ENCODE results near the gene C17orf50. TPM values are rescaled to one million over a fixed set of nuclear protein-coding genes. Genes with fewer than 3 reads are reported as not detected.

C17orf50 gene
- total RNA-seq, 1 experiment from 2014 or later: not detected

GRCh38 chr17:35730400-35731005 lies 30.2 kb upstream of the C17orf50 start (continued):
- no peak for TF ChIP-seq ZNF274 (IDR thresholded peaks at IDR 0.05; ENCODE audit: low read depth, low read length)

GRCh38 chr17:35731239-35731916 lies 29.3 kb upstream of the C17orf50 start, which contains the start of gene RASL10B:
RASL10B (plus strand) TSS chr17:35731639; CDS start chr17:35735185, 3,546 bp downstream.
- ChIA-PET RAD21 (ENCODE audit: low non-redundant PET in 1 of 2, low total read pairs in 2 of 2, uncharacterized antibody in 2 of 2, unreplicated experiment in 2 of 2) (no interaction called here), CTCF (no interaction called here), POLR2A (no interaction called here)
- DNase-seq (ENCODE audit: low read depth, low spot score): no peak
- Histone ChIP-seq H3K4me2 (ENCODE audit: low read length) (no peak within 1 kb of the TSS), H3K27me3 (ENCODE audit: insufficient read depth, low read length) (no peaks in the 10 kb centered on the region), H4K20me1 (ENCODE audit: insufficient read depth) (no peaks in the 10 kb centered on the region), H3K9me2 (ENCODE audit: insufficient read depth) (no peaks in the 10 kb centered on the region), H2AFZ (ENCODE audit: low read depth, low read length, poor library complexity, severe bottlenecking) (no peak within 1 kb of the TSS), H3K4me3 (replicated peaks in 1 of 2; ENCODE audit: low read depth in 1 of 2, low read length in 2 of 2) (no peak within 1 kb of the TSS), H3K79me2 (ENCODE audit: insufficient read depth, low read length) (no peaks in the 10 kb centered on the region), H3K4me1 (ENCODE audit: control insufficient read depth in 1 of 2, insufficient read depth in 2 of 2, low read length in 2 of 2) (peaks cover 0 to 2% of the 10 kb centered on the region in 2 experiments; a peak in 1 of 4 replicates), H3K27ac (ENCODE audit: low read depth, low read length) (no peak within 1 kb of the TSS), H3K9ac (ENCODE audit: low read length) (no peak within 1 kb of the TSS), H3K36me3 (ENCODE audit: control insufficient read depth in 1 of 2, insufficient read depth in 2 of 2, low read length in 2 of 2) (peaks cover 0 to 2% of the 10 kb centered on the region in 2 experiments; a peak in 1 of 4 replicates), H3K9me3 (ENCODE audit: control insufficient read depth in 1 of 2, insufficient read depth in 1 of 2, low read depth in 1 of 2, low read length in 2 of 2) (no peaks in the 10 kb centered on the region)
- no TSS peak for BruUV-seq (replicated peaks)
- no peak for TF ChIP-seq ZFX (IDR thresholded peaks at IDR 0.05)
- TF ChIP-seq TCF7L2 (IDR thresholded peaks at IDR 0.05; ENCODE audit: borderline replicate concordance, extremely low read depth, insufficient read depth, insufficient read length): no peak
- no peak for TF ChIP-seq CTCF (IDR thresholded peaks at IDR 0.05 in 2 of 3, conservative IDR thresholded peaks at IDR 0.05 in 1 of 3; ENCODE audit: borderline replicate concordance in 1 of 3, insufficient read depth in 1 of 3, low read depth in 2 of 3, low read length in 2 of 3)
- no peak for TF ChIP-seq ZBTB33 (IDR thresholded peaks at IDR 0.05; ENCODE audit: extremely low read depth, insufficient replicate concordance, low read length)
- TF ChIP-seq EZH2 (IDR thresholded peaks at IDR 0.05): no peak
- ATAC-seq: no peak; the same call in 1 of the 2 replicates
- intact Hi-C loops (cut with micrococcal nuclease): no loop called here

Data from HCT116 (cell line).